GM21619 (cell line): ENCODE data around the gene NDST1.

Source experiments
- ATAC-seq: cut with Tn5 transposase; IDR thresholded peaks from one replicate; pipeline ENCODE4 v1.9.1; 2021; ENCODE audit not compliant: unreplicated experiment

Gene NDST1

GRCh38 chr5:150585781-150586341 lies 77.9 kb downstream of the NDST1 start:
- ATAC-seq: no peak

- ATAC-seq: no peak
Measured at GRCh38 chr5:150587016-150587415, 79.1 kb downstream of the NDST1 start.

DNA sequence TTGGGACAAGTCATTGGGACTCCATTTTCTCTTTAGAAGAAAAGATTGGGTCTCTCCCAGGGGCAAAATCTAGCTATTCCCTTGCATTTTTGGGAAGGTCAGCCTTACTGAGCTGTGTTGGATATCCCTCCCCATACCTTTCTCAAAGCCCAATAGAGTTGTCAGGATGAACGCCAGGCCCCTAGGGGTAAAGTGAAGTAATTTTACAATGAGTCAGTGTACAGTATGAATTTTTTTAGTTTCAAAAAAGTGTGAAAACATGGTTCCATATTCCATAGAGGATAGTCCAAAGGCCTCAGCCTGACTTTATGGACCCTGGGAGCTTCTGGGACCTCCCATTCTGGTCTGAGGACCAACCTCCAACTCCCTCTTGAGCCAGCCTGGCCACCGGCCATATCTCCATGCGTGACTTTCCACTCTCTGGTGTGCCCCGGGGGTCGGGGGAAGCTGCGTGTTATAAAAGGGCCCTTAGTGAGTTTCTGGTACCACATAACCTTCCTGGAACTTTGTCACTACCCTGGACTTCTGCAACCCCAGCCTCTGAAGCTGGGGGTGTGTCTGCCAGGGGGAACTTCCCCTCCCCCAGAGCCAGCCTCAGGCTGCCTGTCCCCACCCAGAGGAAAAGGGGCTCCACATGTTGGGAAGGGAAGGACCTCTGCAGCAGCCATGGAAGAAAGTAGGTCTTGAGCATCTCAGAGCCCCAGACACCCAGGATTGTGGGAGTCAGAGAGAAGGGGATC lies 80.1 kb downstream of the NDST1 start:
- no peak for ATAC-seq

DNA sequence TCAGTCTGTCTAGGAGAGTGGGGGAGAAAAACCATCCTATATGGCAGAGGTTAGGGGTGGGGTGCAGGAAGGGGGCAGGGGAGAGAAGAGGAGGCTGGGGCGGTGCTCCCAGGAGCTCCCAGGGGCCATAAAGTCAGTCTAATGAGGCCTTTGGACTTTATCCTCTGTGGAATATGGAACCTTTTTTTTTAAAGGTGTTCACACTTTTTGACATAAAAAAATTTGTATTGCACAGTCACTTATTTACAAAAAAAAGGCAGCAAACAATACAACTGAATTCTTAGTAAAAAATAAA lies 80.6 kb downstream of the NDST1 start:
- no peak for ATAC-seq

- ATAC-seq: peak; percentile 61
Measured at GRCh38 chr5:150589862-150590601, 82.1 kb downstream of the NDST1 start.

- ATAC-seq: no peak
Measured at GRCh38 chr5:150590979-150591695, 83.2 kb downstream of the NDST1 start.

DNA sequence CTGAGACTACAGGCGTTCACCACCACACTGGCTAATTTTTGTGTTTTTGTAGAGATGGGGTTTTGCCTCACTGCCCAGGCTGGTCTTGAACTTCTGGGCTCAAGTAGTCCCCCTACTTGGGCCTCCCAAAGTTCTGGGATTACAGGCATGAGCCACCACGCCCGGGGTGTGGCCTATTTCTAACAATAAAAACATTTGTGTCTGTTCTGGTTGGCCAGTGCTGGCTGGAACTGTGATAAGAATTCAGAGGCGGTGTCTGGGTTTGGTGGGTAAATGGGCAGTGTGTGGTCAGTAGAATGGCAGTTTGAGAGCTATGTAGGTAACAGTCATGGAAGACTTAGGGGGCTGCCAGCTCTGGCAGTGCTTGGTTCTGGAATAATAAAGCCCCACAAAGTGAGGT lies 85.7 kb downstream of the NDST1 start:
- ATAC-seq: no peak

GRCh38 chr5:150593996-150594395 lies 86.1 kb downstream of the NDST1 start:
- no peak for ATAC-seq

DNA sequence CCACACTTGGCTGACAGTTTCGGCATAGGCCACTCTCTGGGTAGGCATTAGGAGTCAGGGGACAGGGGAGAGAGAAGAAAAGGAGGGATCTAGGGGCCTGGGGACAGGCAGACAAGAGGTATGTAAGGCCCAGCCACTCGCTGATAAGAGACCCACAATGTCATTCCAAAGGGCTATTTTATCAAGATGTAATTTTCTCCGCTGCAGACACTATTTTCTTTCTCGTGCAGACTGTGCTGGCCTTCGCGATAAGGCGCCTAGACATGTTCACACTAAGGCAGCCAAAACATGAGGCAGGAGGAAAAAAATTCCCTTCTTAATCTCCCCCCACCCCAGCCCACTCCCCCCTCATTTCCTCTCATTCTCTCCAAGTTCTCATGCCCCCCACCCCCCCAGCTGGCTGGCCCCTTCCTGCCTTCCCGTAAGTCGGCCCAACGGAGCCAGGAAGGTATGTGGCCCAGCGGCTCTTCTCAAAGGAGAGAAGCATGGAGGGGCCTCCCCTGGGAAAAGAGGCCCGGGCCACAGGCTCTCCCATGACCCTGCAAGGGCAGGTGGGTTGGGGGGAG lies 87.6 kb downstream of the NDST1 start:
- no peak for ATAC-seq

DNA sequence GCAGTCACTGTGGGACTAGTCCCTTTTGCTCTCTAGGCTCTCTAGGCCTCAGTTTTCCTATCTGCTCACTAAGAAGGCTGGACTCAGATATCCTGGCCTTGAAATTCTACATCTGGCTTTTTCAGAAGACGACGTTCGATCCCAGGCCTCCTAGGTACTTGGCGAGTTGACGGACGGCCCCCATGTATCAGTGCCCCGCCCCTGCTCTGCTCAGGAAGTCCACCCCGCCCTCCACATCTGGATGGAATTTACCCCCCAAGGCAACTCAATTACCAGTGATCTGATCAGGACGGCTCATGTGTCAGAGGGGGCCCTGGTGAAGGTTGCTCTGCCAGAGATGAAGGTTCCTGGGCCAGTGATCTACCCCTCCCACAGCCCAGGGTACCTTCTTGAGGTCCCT lies 88.4 kb downstream of the NDST1 start:
- no peak for ATAC-seq

DNA sequence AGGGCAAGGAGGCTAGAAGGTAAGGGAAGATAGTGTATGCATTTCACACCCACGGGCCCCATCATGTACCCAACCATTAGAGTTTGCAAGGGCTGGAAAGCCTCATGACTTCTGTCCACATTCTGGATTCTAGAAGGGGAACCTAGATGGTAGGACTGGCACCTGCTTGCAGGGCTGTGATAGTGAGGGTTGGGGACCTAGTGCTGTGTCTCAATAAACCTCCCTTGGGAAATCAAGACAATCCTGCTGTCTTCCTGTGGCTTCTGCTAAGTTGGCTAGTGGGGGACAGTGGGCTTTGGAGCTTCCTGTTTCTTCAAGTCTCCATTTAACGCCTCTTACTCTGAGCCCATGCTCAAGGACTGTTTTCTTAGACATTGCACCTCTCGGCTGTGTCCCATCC lies 88.9 kb downstream of the NDST1 start:
- no peak for ATAC-seq

GRCh38 chr5:150598006-150598405 lies 90.1 kb downstream of the NDST1 start:
- ATAC-seq: no peak

- no peak for ATAC-seq
Measured at GRCh38 chr5:150598821-150599273, 90.9 kb downstream of the NDST1 start.

DNA sequence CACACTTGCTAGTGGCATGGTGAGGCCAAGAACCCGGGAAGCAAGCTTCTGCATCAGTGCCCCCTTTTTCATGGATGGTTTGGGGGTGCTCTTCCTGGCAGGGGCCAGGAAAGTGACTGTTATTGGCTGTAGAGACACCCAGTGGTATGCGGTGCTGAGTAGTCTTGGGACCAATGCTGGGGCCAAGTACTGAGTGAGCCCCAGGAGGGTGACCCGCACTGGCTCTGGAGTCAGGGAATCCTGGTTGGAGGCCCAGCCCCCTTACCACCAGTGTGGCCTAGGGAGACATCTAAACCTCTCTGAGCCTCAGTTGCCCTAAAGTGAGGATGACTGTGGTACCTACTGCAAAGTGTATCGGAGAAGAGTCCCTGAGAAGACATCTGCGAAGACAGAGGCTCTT lies 91.3 kb downstream of the NDST1 start:
- ATAC-seq: no peak

GRCh38 chr5:150599917-150600511 lies 92.1 kb downstream of the NDST1 start:
- no peak for ATAC-seq

DNA sequence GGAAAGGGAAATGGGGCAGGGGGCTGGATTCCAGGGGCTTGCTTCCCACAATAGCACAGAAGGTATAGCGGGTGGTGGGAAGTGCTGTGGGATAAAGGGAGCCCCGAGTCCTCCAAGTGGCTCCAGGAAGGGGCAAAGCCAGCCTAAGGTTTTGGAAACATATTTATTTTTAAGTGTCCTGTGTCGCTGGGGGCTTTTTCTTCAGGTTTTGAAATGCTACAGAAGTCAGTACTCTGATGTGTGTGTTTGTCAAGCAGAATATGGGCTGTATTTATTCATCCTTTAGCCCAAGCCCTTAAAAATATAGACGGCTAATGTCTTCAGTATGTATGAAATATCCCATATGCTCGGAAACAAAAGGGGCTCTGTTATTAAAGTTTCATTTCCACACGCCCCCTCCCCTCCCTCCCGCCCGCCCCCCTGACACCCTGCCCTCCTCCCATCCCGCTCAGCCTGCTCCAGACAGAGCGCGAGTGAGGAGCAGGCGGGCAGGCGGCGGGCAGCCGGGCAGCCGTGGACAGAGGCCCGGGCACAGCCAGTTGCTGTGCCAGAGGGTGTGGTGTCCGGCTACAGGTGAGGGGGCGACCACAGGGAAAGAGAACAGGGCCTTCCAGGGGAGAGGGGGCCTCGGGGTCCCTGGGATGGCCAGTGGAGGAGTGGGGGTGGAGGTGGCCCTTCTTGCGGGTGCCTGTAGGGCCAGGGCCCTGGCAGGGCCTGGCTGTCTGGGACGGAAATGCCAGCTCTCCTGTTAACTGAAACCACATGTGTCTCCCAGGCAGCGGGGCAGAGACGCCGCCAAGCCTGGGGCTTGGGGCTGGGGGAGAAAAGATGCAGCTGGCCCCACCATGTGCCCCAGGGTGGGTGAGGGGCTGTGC lies 92.9 kb downstream of the NDST1 start:
- ATAC-seq: no peak

- no peak for ATAC-seq
Measured at GRCh38 chr5:150601491-150602345, 93.8 kb downstream of the NDST1 start.

DNA sequence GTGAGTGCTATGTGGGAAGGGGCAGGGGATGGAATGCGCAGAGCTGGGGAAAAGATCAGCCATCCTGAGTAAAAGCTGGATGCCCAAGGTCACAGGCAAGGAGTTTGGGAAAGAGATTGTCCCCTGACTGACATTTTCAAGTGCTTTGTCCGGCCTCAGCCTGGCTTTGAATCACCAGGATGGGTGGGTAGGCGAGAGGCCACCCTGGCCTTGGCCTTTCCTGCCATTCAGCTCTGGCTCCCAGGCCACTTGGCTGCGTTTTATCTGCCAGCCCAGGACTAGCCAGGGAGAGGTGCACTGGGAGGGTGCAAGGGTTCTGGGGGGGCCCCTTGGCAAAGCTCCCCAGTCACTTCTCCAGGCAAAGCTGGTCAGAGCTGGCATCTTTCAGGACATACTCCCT lies 95.1 kb downstream of the NDST1 start:
- ATAC-seq: no peak

- no peak for ATAC-seq
Measured at GRCh38 chr5:150603491-150603890, 95.6 kb downstream of the NDST1 start.
